HepG2 (cell line): ENCODE results near the gene INPP1. TPM values are rescaled to one million over a fixed set of nuclear protein-coding genes. Genes with fewer than 3 reads are reported as not detected.

Experiments used
- ATAC-seq: fragments of 200-7000 bp; cut with Tn5 transposase; 3 replicates; pipeline ENCODE4 v1.9.1; 2020; ENCODE audit warnings: mild to moderate bottlenecking, moderate library complexity
- BruUV-seq: library from RNA; stranded (reverse); fragments of 400-500 nt; replicated peaks from 2 replicates; lab custom pipeline; 2021; lab: Mats Ljungman, UMichigan
- CTCF ChIA-PET: fragments of 300-600 bp; formaldehyde crosslinking; extraction: SDS; loops from one replicate; lab custom pipeline; 2021; ENCODE audit warnings: low total read pairs, inconsistent platforms, low intra/inter-chr PET ratio; lab: Yijun Ruan, JAX
- POLR2A ChIA-PET: fragments of 350-600 bp; sonication (Branson Sonifier 250); formaldehyde crosslinking; loops from one replicate; lab custom pipeline; 2020; ENCODE audit warnings: antibody characterized with exemption, inconsistent platforms; lab: Yijun Ruan, JAX
- DNase-seq: peaks from one replicate; pipeline ENCODE4 v3.0.0-alpha.2; 2015; ENCODE audit warnings: low spot score
- FAIRE-seq: peaks from 3 replicates; lab custom pipeline; 2011; peaks lifted over from hg19 to GRCh38; lab: Jason Lieb, UNC
- H2AFZ ChIP-seq: one replicate; pipeline ENCODE4 v1.6.1; 2011; ENCODE audit warnings: low read length, inconsistent platforms
- H3K27ac ChIP-seq: fragments of 300-600 bp; 3 replicates; pipeline ENCODE4 v1.8.0; 2011; ENCODE audit warnings: mixed run types, mild to moderate bottlenecking, mixed read lengths, low read length, inconsistent platforms; ENCODE audit not compliant: insufficient read depth; ENCODE audit errors: extremely low read length
- H3K27me3 ChIP-seq, 2 experiments: fragments of 200-600 bp in 1 of 2; 2 replicates in 1 of 2; 3 replicates in 1 of 2; pipeline versions ENCODE4 v1.6.0 to v1.8.0; 2011; ENCODE audit warnings: low read length in 2 of 2, mild to moderate bottlenecking in 2 of 2, moderate library complexity in 2 of 2, inconsistent platforms in 1 of 2; ENCODE audit not compliant: insufficient read depth in 2 of 2, control insufficient read depth in 1 of 2
- H3K36me3 ChIP-seq, 2 experiments: fragments of 200-600 bp in 1 of 2; replicated peaks in 1 of 2; 2 replicates in 1 of 2; 3 replicates in 1 of 2; pipeline versions ENCODE4 v1.5.1 to v1.8.0; 2011; ENCODE audit warnings: low read length in 2 of 2, inconsistent platforms in 1 of 2; ENCODE audit not compliant: insufficient read depth in 2 of 2, control insufficient read depth in 1 of 2
- H3K4me1 ChIP-seq: 2 replicates; pipeline ENCODE4 v1.5.1; 2012; ENCODE audit warnings: low read length, inconsistent platforms; ENCODE audit not compliant: insufficient read depth
- H3K4me2 ChIP-seq: 2 replicates; pipeline ENCODE4 v1.6.0; 2011; ENCODE audit warnings: low read depth, low read length, inconsistent platforms
- H3K4me3 ChIP-seq, 3 experiments: fragments of 200-600 bp in 1 of 3; sonication (generic), shearing (Covaris generic) in 1 of 3; replicated peaks in 1 of 3; 2 replicates each; pipeline ENCODE4 v1.5.1; 2011 to 2016; ENCODE audit warnings: low read length in 3 of 3, inconsistent platforms in 2 of 3, low read depth in 2 of 3, mild to moderate bottlenecking in 2 of 3, control low read depth in 1 of 3, mixed read lengths in 1 of 3; ENCODE audit not compliant: insufficient read depth in 1 of 3
- H3K79me2 ChIP-seq: one replicate; pipeline ENCODE4 v1.6.1; 2011; ENCODE audit warnings: low read length, inconsistent platforms; ENCODE audit not compliant: insufficient read depth
- H3K9ac ChIP-seq: 2 replicates; pipeline ENCODE4 v1.6.0; 2011; ENCODE audit warnings: mild to moderate bottlenecking, low read depth, low read length, inconsistent platforms; ENCODE audit not compliant: insufficient read depth
- H3K9me3 ChIP-seq: 2 replicates; pipeline ENCODE4 v1.5.1; 2012; ENCODE audit warnings: mild to moderate bottlenecking, low read length
- H4K20me1 ChIP-seq: 2 replicates; pipeline ENCODE4 v1.6.0; 2011; ENCODE audit warnings: inconsistent platforms, mild to moderate bottlenecking, low read length, moderate library complexity; ENCODE audit not compliant: insufficient read depth
- HDAC1 ChIP-seq: sonication (generic); formaldehyde crosslinking; IDR thresholded peaks from 2 replicates; pipeline ENCODE4 v1.5.1; 2020; ENCODE audit warnings: mild to moderate bottlenecking, missing genetic modification reagents
- ISL2 ChIP-seq: sonication (generic); formaldehyde crosslinking; IDR thresholded peaks from 2 replicates; pipeline ENCODE4 v1.5.0; 2020; ENCODE audit warnings: missing genetic modification reagents
- JUND ChIP-seq: sonication (generic); formaldehyde crosslinking; IDR thresholded peaks from 2 replicates; pipeline ENCODE4 v1.8.0; 2022; ENCODE audit warnings: mild to moderate bottlenecking, missing genetic modification reagents
- KDM6A ChIP-seq: IDR thresholded peaks from 2 replicates; pipeline ENCODE4 v1.6.1; 2016; ENCODE audit warnings: low read depth
- NCOR1 ChIP-seq: fragments of 200-600 bp; sonication (generic); IDR thresholded peaks from 2 replicates; pipeline ENCODE4 v1.7.0; 2017; ENCODE audit warnings: antibody characterized with exemption, low read length, borderline replicate concordance
- POLR2AphosphoS5 ChIP-seq: IDR thresholded peaks from 2 replicates; pipeline ENCODE4 v1.6.1; 2012; ENCODE audit warnings: low read depth, low read length
- RBAK ChIP-seq: sonication (generic); formaldehyde crosslinking; IDR thresholded peaks from 2 replicates; pipeline ENCODE4 v1.5.1; 2020; ENCODE audit warnings: mild to moderate bottlenecking, missing genetic modification reagents
- RCOR2 ChIP-seq: IDR thresholded peaks from 2 replicates; pipeline ENCODE4 v1.6.1; 2016; ENCODE audit warnings: missing biosample characterization, missing genetic modification reagents
- RFX3 ChIP-seq: IDR thresholded peaks from 2 replicates; pipeline ENCODE4 v1.6.1; 2016; ENCODE audit warnings: missing biosample characterization, missing genetic modification reagents
- RFXANK ChIP-seq: IDR thresholded peaks from 2 replicates; pipeline ENCODE4 v1.6.1; 2016
- SATB2 ChIP-seq: sonication (generic); formaldehyde crosslinking; IDR thresholded peaks from 2 replicates; pipeline ENCODE4 v1.5.0; 2020; ENCODE audit warnings: missing genetic modification reagents
- ZFP62 ChIP-seq: sonication (generic); formaldehyde crosslinking; IDR thresholded peaks from 2 replicates; pipeline ENCODE4 v1.4.0; 2020; ENCODE audit warnings: missing genetic modification reagents
- ZMYM3 ChIP-seq: sonication (generic); formaldehyde crosslinking; IDR thresholded peaks from 2 replicates; pipeline ENCODE4 v1.5.1; 2020; ENCODE audit warnings: mild to moderate bottlenecking, missing genetic modification reagents
- ZNF180 ChIP-seq: sonication (generic); formaldehyde crosslinking; IDR thresholded peaks from 2 replicates; pipeline ENCODE4 v1.4.0; 2020; ENCODE audit warnings: low read depth, missing genetic modification reagents, borderline replicate concordance
- ZNF724P ChIP-seq: sonication (generic); formaldehyde crosslinking; IDR thresholded peaks from 2 replicates; pipeline ENCODE4 v1.8.0; 2022; ENCODE audit warnings: missing genetic modification reagents, borderline replicate concordance
- ZNF775 ChIP-seq: sonication (generic); formaldehyde crosslinking; IDR thresholded peaks from 2 replicates; pipeline ENCODE4 v1.4.0; 2020; ENCODE audit warnings: missing genetic modification reagents, mild to moderate bottlenecking, moderate library complexity, borderline replicate concordance
- ZSCAN25 ChIP-seq: sonication (generic); formaldehyde crosslinking; IDR thresholded peaks from 2 replicates; pipeline ENCODE4 v1.8.0; 2022; ENCODE audit warnings: mild to moderate bottlenecking, missing genetic modification reagents
- WGBS: methylation state at CpG from one replicate; pipeline ENCODE4 v1.1.6; 2017; ENCODE audit warnings: low lambda C conversion rate; 5-methylcytosine and 5-hydroxymethylcytosine counted together
- in situ Hi-C: cut with HindIII; loops from 2 replicates; pipeline ENCODE4 v1.10.0; 2017; ENCODE audit warnings: low pct_unique_long_range_greater_than_20kb; ENCODE audit not compliant: extremely low pct_ligation_motif_present
- intact Hi-C: fragments of 100-400 bp; cut with micrococcal nuclease; formaldehyde crosslinking; loops from one replicate; pipeline ENCODE4 v1.10.0; 2022; ENCODE audit not compliant: unreplicated experiment
- polyA plus RNA-seq, 8 experiments: library from polyadenylated mRNA; depleted of rRNA in 3 of 8; stranded (reverse) in 7 of 8; unstranded in 1 of 8; fragments of >200 nt; fragmentation: Illumina TruSeq in 4 of 8; extraction: Trizol in 4 of 8; gene quantifications; 2 replicates each; pipeline versions ENCODE4 v1.2.1 to v1.2.3, GENCODE V29; 2011 to 2016; ENCODE audit warnings: low read depth in 4 of 8, missing spikeins in 1 of 8, mixed read lengths in 1 of 8; ENCODE audit not compliant: insufficient read depth in 1 of 8
- total RNA-seq, 5 experiments: library from RNA; depleted of rRNA; stranded (reverse); fragments of >200 nt; fragmentation: Illumina TruSeq; extraction: Trizol; gene quantifications; 2 replicates each; pipeline ENCODE4 v1.2.3, GENCODE V29; 2016; ENCODE audit warnings: low read depth in 1 of 5
- TF ChIP-seq, protein P1 (sequence below): sonication (generic); formaldehyde crosslinking; IDR thresholded peaks from 2 replicates; pipeline ENCODE4 v1.8.0; 2022; ENCODE audit warnings: mild to moderate bottlenecking, missing genetic modification reagents, moderate library complexity
- TF ChIP-seq, protein P2 (sequence below): sonication (generic); formaldehyde crosslinking; IDR thresholded peaks from 2 replicates; pipeline ENCODE4 v1.8.0; 2023; ENCODE audit warnings: mild to moderate bottlenecking, missing genetic modification reagents
- TF ChIP-seq, protein P3 (sequence below): sonication (generic); formaldehyde crosslinking; conservative IDR thresholded peaks from 2 replicates; pipeline ENCODE4 v1.4.0; 2020; ENCODE audit warnings: missing genetic modification reagents

INPP1 gene
- total and polyA plus RNA-seq, 2 of the 13 experiments (the other 11 are each of a cell fraction or from before 2014, with no cell fraction given) = 10.0 to 13.3 TPM

DNA sequence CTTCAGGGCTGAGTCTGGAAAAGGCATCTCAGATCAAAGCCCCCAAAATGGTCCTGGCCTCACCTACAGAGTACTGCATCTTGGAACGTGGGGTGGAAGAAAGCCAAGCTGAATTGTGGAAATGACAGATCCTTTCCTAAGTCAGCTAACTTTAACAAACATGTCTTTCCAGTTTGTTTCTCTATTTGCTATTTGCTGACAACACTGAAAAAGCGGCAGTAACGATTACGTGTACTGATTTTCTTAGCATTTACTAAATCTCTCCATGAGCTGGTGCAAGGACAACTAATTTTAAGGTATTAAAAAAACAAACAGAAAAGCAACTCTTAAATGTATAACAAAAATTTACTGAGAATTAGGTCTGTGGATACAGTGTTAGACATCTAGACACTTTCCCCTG lies 24.9 kb upstream of the INPP1 start (continued):
- TF ChIP-seq RFX3 (CRISPR knock-in tag) (no peak), HDAC1 (CRISPR knock-in tag) (0 out of 2 replicates have a peak, but pooled peaks have one; percentile 16)

DNA sequence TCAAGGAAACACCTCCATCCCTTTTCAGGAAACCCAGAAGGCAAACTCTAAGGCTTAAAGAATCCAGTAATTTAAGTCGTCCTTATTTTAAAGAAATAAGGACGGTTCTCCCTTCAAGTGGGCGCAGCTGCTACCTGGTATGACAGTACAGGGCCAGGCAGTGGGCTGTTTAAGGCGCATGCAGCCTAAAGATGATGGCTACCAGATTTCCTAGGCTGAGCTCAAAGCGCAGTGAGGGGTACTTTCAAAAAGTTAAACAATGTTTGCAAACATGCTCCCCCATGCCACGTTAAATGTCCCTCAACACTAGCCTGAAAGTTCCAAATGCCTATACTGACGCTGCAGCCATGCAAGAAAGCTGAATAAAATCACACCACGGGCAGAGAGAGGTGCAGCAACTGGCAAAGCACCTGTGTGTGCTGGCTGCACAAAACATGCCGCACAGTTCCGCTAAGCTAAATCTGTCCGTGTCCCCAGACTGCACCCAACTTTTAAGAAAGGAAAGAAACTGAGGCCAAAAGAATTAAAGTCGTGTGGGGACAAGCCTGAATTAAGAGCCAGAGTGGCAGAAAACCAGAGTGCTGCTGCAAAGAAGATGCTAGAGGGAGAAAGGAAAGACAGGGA lies 24.3 kb upstream of the INPP1 start:
- Histone ChIP-seq H3K27me3 (no peaks in the 10 kb centered on the region; a peak in 1 of 5 replicates), H3K4me1 (peaks cover 57% of the 10 kb centered on the region), H3K9me3 (no peaks in the 10 kb centered on the region), H3K27ac (peak overlapping the region; percentile 74), H4K20me1 (no peaks in the 10 kb centered on the region), H2AFZ (peak overlapping the region; percentile 83), H3K4me2 (peak overlapping the region; percentile 94), H3K9ac (peak overlapping the region; percentile 73), H3K36me3 (0 out of 5 replicates have a peak, but pooled peaks cover 0 to 4% of the 10 kb centered on the region in 2 experiments), H3K79me2 (peaks cover 35% of the 10 kb centered on the region), H3K4me3 (peak overlapping the region; percentile 78 to 86 (median 83))
- WGBS = 2% methylated on average over 12 of the region's 12 CpGs
- ATAC-seq (peak; percentile 56), DNase-seq (no peak), FAIRE-seq (no peak)
- POLR2A ChIA-PET = interaction anchor here (0.6 to 3.1 kb wide), 18 partner anchors 9 to 701 kb away, joined by 3 to 19 read pairs (median 6); partner anchors contain the start of genes NEMP2, ORMDL1, OSGEPL1 and PMS1
- intact Hi-C loops (loop anchor here (2.0 to 10.0 kb wide), 3 partner anchors 34 to 554 kb away; partner anchors contain the start of gene OSGEPL1), in situ Hi-C loops (loop anchor here (5.0 kb wide), 1 partner anchor 232 kb away; no protein-coding TSS in a partner anchor)
- BruUV-seq = no TSS peak
- CTCF ChIA-PET = interaction anchor here (0.7 to 1.1 kb wide), 2 partner anchors 16 to 231 kb away, joined by 3 read pairs; no protein-coding TSS in a partner anchor
- 0 out of 2 replicates have a peak, but pooled peaks have one; percentile 13 for TF ChIP-seq ISL2 (CRISPR knock-in tag)
- TF ChIP-seq ZMYM3 (CRISPR knock-in tag) = no peak
- TF ChIP-seq POLR2AphosphoS5 = no peak
- TF ChIP-seq, protein P1, sequence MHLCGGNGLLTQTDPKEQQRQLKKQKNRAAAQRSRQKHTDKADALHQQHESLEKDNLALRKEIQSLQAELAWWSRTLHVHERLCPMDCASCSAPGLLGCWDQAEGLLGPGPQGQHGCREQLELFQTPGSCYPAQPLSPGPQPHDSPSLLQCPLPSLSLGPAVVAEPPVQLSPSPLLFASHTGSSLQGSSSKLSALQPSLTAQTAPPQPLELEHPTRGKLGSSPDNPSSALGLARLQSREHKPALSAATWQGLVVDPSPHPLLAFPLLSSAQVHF (CRISPR knock-in tag) = no peak; the same call in 1 of the 2 replicates
- TF ChIP-seq RBAK (CRISPR knock-in tag) = no peak
- no peak for TF ChIP-seq ZNF775 (CRISPR knock-in tag)
- TF ChIP-seq ZFP62 (CRISPR knock-in tag) = no peak
- no peak for TF ChIP-seq RCOR2 (CRISPR knock-in tag)
- TF ChIP-seq, protein P2, sequence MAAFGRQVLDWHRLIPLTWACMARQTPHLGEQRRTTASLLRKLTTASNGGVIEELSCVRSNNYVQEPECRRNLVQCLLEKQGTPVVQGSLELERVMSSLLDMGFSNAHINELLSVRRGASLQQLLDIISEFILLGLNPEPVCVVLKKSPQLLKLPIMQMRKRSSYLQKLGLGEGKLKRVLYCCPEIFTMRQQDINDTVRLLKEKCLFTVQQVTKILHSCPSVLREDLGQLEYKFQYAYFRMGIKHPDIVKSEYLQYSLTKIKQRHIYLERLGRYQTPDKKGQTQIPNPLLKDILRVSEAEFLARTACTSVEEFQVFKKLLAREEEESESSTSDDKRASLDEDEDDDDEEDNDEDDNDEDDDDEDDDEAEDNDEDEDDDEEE (CRISPR knock-in tag) = peak; percentile 86; the same call in 1 of the 2 replicates
- TF ChIP-seq KDM6A (CRISPR knock-in tag) = no peak
- TF ChIP-seq, protein P3, sequence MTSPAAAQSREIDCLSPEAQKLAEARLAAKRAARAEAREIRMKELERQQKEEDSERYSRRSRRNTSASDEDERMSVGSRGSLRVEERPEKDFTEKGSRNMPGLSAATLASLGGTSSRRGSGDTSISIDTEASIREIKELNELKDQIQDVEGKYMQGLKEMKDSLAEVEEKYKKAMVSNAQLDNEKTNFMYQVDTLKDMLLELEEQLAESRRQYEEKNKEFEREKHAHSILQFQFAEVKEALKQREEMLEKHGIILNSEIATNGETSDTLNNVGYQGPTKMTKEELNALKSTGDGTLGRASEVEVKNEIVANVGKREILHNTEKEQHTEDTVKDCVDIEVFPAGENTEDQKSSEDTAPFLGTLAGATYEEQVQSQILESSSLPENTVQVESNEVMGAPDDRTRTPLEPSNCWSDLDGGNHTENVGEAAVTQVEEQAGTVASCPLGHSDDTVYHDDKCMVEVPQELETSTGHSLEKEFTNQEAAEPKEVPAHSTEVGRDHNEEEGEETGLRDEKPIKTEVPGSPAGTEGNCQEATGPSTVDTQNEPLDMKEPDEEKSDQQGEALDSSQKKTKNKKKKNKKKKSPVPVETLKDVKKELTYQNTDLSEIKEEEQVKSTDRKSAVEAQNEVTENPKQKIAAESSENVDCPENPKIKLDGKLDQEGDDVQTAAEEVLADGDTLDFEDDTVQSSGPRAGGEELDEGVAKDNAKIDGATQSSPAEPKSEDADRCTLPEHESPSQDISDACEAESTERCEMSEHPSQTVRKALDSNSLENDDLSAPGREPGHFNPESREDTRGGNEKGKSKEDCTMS (CRISPR knock-in tag) = 0 out of 2 replicates have a peak, but pooled peaks have one; percentile 3
- TF ChIP-seq ZSCAN25 (CRISPR knock-in tag) = no peak
- TF ChIP-seq ZNF724P (CRISPR knock-in tag) = no peak
- no peak for TF ChIP-seq ZNF180 (CRISPR knock-in tag)
- no peak for TF ChIP-seq RFXANK (CRISPR knock-in tag)
- TF ChIP-seq NCOR1 = no peak
- no peak for TF ChIP-seq SATB2 (CRISPR knock-in tag)
- no peak for TF ChIP-seq JUND (CRISPR knock-in tag)
